Measurements from ENCODE around the gene SLC35C1. TPM values are rescaled to one million over a fixed set of nuclear protein-coding genes. Genes with fewer than 3 reads are reported as not detected.

The SLC35C1 gene
- total RNA-seq: 10 to 100 TPM; 48.6 to 56.8 TPM
- long read RNA-seq, full-length matches to known transcripts: 125 of 179 reads
- long read RNA-seq, partial matches to known transcripts: 43 of 179 reads
- long read RNA-seq, other reads (novel, unspliced or antisense): 11 of 179 reads

DNA sequence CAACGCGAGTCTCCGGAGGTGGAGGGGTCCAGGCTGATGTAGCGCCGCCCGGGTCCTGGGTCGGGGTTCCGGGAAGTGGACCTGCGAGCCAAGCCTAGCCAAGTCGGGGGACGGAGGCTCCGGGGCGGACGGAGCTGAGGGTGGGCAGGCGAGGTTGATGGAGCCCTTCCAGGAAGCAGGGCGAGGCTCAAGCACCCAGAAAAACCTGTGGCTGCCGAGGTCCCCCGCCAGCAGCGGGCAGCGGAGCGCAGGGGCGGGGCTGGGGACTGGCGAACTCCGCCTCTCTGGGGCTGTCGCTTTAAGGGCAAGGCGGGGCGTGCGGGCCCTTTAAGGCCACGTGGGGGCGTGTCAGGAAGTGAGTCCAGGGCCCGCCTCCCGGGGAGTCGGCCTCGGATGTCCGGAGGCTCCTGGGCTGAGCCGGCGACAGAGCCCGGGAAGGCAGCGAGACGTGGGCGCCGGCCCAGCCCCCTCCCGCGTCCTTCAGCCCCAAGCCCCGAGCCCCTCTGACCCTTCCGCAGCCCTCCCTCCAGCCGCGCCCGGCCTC is at the start of gene SLC35C1:
Gene SLC35C1, plus strand, starts transcription at position 389 of the 544 bp plus-strand sequence. CDS start 653 bp downstream, outside the sequence.
- DNase-seq (peak; percentile 97 to 99), ATAC-seq (peak; percentile 83)
- intact Hi-C loops (cut with DNase I, micrococcal nuclease): no loop called here

DNA sequence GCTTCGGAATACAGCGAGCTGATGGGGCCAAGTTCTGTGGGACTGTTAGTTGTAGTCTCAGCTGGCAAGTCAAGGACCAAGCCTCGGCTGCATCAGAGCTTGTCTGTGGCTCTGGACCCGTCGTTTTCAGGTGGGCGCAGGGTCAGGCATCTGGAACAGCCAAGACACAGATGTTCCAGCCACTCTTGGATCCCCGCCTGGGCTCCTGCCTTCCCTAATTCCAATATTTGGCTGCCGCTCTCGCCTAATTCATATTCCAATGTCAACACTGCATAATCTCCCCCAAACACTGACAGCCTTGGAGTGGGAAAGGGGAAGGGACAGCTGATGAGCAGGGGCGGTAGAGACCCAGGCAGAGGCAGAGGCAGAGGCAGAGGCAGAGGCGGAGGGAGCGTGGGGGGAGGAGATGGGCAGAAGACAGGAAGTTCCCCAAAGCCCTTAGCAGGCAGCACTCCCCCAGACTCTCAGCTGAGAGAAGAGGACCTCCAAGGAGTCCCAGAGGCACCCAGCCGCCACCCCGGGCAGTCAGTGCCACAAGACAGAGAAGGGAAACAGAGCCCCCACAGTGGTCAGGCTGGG is 49.6 kb upstream of the SLC35C1 start:
- no peak for DNase-seq
- no peak for ATAC-seq
- intact Hi-C loops (cut with DNase I, micrococcal nuclease): no loop called here

DNA sequence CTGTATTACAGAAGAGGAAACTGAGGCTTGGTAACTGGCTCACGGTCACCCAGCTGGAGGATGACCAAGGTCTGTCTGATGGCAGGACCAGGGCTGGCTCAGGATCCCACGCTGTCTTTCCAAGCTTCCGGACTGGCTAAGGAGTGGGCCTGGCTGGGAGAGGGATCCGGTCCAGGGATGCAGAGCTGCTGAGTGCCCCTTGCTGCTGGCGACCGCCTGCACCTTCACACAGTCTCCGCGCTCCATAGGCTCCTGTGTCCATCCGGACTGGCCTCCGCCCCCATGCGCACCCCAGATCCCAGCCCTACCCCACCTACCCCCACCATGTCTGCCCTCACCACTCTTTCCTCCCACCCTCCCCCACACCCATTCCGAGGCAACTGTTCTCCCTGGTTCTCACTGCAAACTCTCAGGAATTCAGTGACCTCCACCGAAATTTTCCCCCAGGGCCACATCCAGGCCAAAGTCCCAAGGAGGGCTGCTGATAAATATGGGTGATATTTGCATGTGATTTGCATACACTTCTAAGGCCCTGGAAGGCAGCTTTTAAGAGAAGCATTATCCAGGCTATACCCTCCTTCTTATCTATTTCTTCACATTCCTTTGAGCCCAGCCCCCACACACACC is 48.5 kb upstream of the SLC35C1 start:
- ATAC-seq: no peak
- intact Hi-C loops (cut with DNase I, micrococcal nuclease): no loop called here
- DNase-seq: no peak

DNA sequence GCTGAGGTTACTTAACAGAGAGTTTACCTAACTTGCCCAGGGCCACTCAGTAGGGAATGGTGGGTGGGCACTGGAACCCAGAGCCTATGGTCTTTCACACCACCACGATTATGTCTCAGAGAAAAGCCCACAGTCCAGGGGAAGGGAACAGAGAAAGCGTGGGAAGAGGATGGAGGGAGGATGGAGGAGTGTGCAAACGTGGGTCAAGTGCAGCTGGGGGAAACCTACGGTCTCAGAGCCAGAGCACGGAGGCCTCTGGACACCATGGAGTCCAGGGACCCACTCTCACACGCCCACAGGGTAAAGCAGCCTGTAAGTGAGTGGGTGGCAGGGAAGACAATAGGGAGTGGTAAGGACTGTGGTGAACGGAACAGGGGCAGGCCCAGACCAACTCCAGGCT is 47.3 kb upstream of the SLC35C1 start:
- ATAC-seq: no peak
- intact Hi-C loops (cut with DNase I, micrococcal nuclease): no loop called here

DNA sequence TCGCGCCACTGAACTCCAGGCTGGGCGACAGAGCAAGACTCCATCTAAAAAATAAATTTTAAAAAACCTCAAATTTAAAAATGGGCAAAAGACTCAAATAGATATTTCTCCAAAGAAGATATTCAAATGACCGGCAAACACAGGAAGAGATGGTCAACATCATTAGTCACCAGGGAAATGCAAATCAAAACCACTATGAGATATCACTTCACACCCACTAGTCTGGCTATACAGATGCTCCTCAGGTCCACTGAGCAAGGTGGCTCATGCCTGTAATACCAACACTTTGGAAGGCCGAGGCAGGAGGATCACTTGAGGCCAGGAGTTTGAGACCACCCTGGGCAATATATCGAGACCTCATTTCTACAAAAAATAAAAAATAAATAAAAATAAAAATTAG is 43.3 kb upstream of the SLC35C1 start:
- intact Hi-C loops (cut with DNase I, micrococcal nuclease): no loop called here

More for the DNA sequence above, 47.3 kb upstream of the SLC35C1 start:
- no peak for DNase-seq

DNA sequence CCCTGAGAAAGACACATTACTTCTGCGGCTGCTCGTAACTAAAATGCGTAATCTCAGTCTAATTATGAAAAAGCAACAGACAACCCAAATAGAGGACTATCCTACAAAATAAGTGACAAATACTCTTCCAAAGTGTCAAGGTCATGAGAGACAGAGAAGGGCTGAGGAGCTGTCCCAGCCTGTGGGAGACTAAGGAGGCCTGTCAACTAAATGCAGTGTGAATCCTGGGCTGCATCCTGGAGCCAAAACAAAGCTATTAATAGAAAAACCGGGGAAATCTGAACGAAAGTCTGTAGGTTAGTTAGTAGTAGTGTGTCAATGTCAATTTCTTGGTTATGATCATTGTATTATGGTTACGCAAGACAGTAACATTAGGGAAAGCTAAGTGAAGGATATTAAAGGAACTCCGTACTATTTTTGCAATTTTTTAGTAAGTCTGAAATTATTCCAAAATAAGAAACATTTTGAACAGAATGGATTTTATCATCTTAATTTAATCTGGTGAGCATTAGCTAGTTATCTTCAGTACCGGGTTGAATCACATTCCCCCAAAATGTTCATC is 39.8 kb upstream of the SLC35C1 start:
- no peak for ATAC-seq
- intact Hi-C loops (cut with DNase I, micrococcal nuclease): no loop called here
- no peak for DNase-seq

More for the DNA sequence above, 43.3 kb upstream of the SLC35C1 start:
- no peak for ATAC-seq
- DNase-seq: no peak

DNA sequence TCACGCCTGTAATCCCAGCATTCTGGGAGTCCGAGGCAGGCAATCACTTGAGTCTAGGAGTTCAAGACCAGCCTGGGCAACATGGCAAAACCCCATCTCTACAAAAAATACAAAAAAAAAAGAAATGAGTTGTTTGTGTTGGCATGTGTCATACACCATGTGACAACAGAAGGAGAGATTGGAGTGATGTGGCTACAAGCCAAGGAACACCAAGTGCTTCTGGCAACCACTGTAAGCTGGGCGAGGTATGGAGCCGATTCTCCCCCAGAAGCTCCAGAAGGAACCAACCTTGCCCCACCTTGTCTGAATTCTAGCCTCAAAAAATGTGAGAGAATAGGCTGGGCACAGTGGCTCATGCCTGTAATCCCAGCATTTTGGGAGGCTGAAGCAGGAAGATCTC is 39.1 kb upstream of the SLC35C1 start:
- intact Hi-C loops (cut with DNase I, micrococcal nuclease): no loop called here
- DNase-seq (no peak), ATAC-seq (no peak)

DNA sequence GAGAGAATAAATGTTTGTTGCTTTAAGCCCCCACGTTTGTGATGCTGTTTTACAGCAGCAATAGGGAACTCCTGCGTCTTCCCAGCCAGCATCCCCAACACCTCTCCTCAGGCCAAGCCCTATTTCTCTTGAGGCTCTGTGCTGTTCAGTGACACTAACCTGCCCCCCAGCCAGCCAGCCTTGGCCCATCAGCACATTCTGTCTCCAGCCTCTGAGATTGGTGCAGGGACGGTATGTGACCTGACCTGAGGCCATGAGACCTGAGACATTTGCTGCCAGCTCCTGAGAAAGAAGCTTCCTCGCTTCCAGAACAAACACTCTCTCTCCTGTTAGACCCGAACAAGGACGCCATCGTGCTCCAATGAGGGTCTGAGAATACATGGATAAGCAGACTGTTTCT is 38.5 kb upstream of the SLC35C1 start:
- intact Hi-C loops (cut with DNase I, micrococcal nuclease): no loop called here
- ATAC-seq (no peak), DNase-seq (no peak)

DNA sequence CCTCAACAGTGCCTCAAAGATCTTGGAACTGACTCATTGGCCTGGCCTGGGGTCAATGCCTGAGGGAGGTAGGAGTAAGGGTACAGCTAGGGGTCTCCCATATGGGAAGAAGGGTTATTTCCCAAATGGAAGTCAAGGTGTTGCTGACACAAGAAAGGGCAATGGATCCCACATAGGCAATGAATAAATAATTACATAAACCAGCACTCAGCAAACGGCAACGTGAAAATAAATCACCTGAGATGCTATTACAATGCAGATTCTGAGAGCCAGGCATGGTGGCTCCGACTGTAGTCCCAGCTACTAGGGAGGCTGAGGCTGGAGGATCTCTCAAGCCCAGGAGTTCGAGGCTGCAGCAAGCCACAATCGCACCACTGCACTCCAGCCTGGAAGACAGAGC is 36.5 kb upstream of the SLC35C1 start:
- ATAC-seq: no peak
- intact Hi-C loops (cut with DNase I, micrococcal nuclease): no loop called here
- DNase-seq: no peak

DNA sequence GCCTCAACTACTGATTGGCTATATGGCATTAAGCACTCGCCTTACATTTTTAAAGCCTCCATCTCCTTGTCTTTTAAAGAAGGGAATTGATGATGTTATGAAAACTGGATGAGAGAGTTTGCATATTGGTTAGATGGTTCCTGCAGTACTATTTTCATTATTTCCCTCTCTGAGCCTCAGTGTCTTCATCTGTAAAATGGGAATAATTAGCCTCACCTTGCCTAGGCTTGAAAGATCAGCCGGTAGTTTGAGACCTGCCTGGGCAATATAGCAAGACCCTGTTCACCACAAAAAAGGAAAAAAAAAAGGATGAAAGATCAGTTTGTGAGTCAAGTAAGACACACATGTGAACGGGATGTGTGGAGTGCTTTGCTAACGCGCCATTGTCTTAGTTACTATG is 35.0 kb upstream of the SLC35C1 start:
- ATAC-seq (no peak), DNase-seq (no peak)
- intact Hi-C loops (cut with DNase I, micrococcal nuclease): loop anchor here in 1 of 2 donors (5.0 kb wide), 1 partner anchor 428 kb away; no protein-coding TSS in a partner anchor

DNA sequence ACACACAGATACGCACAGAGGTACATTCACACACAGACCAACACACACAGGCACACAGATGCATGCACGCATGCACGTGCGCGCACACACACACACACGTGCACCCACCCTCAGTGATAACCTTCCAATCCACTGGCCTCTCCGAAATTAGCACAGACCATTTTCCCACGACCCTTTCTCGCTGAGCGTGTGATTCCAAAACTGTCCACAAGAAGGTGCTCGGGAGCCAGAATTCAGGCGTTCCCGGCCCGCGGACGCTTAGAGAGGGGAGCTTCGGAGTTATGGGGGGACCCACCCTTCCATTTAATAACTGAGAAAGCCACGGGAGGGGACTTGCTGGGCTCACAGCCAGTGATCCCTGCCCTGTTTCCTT is 33.8 kb upstream of the SLC35C1 start:
- ATAC-seq (peak; percentile 71), DNase-seq (peak; percentile 37 to 79)
- intact Hi-C loops (cut with DNase I, micrococcal nuclease): loop anchor here in 1 of 2 donors (5.0 kb wide), 1 partner anchor 429 kb away; no protein-coding TSS in a partner anchor

DNA sequence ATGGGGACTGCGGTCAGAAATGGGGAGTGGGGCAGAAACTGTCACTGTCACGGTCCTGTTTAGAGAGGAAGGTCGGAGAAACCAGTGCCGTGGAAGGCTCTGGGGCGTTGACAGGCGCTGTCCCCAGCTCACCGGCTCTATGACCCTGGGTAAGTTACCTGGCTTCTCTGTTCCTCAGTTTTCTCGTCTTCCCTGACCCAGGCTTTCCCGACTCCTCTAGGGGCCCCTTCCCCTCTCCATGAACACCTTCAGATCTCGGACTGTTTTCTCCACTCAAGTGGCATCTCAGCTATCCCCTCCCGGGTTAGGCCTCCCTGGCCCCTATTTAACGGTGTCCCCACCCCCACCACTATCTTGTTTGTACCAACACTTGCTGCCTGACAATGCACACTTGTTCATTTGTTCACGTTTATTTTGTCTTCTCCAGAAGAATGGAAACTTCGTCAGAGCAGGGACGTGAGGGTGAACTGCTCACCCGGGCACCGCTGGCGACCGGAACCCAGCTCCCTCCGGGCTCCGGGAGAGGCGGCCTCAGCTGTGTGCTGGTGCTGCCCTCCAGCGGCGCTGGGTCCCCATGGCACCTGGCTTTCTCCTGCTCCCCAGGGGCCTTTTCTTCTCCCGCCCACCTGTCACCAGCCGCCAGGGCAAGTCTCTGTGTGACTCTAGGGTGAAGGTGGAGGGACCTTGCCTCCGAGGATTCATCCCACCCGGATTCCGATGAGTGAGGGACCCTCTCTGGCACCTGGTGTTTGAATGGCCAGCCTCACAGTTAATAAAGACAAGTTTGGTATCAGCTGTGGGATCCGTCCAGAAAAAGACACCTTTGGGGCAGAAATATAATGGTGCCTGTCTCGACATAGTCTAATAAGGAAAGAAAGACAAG is 33.1 kb upstream of the SLC35C1 start:
- peak; percentile 98 for ATAC-seq
- peak; percentile 64 to 88 for DNase-seq
- intact Hi-C loops (cut with DNase I, micrococcal nuclease): loop anchor here in 1 of 2 donors (5.0 kb wide), 1 partner anchor 430 kb away; no protein-coding TSS in a partner anchor

DNA sequence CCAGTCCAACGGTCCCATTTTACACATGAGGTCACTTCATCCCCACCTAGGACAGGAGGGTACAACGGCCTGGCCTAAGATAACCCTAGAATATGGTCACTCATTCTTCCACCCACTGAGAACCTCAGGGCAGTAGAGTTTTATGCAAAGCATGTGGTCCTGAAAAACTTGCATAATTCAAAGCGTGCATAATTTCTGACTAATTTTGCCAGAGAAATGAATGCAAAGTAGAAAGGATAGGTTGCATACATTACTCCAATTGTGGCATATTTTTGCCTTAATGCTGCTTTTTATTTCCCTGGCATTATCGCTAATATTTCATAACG is 32.5 kb upstream of the SLC35C1 start:
- no peak for DNase-seq
- intact Hi-C loops (cut with DNase I, micrococcal nuclease): loop anchor here in 1 of 2 donors (5.0 kb wide), 1 partner anchor 430 kb away; no protein-coding TSS in a partner anchor
- no peak for ATAC-seq

DNA sequence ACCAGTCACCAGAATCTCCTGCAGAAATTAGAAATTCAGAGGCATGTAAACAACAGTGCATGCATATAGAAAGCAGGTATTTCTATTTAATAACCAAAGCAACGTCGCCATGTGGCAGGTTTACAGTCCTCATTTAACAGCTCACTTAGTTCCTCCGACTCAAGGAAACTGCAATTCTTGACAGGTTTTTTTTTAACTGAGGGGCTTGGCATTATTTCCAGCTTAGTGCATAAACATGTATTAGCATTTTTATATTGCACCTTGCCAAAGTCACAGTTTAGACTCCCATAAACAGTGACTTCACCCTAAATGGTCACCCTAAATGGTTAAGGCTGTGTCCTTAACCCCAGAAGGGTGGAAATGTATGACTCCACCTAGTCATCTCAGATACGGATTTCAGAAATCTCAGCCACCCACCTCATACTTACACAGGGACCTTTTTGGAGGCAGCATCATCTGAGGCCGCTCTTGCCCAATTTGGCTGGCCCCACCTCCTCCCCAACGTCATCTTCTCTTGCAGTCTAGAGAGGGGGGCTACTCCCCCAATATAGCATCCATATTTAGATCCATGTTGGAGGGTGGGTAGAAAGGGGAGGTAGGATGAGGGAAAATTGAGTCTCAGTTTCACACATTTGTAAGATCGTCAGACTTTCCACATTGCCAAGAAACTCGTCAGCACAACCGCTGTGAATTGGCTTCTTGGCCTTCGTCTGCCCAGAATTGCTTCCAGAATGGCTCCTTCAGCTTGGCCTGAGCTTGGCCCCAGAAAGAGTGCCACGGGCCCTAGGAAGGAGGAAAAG is 31.8 kb upstream of the SLC35C1 start:
- intact Hi-C loops (cut with DNase I, micrococcal nuclease): loop anchor here in 1 of 2 donors (5.0 kb wide), 1 partner anchor 431 kb away; no protein-coding TSS in a partner anchor

DNA sequence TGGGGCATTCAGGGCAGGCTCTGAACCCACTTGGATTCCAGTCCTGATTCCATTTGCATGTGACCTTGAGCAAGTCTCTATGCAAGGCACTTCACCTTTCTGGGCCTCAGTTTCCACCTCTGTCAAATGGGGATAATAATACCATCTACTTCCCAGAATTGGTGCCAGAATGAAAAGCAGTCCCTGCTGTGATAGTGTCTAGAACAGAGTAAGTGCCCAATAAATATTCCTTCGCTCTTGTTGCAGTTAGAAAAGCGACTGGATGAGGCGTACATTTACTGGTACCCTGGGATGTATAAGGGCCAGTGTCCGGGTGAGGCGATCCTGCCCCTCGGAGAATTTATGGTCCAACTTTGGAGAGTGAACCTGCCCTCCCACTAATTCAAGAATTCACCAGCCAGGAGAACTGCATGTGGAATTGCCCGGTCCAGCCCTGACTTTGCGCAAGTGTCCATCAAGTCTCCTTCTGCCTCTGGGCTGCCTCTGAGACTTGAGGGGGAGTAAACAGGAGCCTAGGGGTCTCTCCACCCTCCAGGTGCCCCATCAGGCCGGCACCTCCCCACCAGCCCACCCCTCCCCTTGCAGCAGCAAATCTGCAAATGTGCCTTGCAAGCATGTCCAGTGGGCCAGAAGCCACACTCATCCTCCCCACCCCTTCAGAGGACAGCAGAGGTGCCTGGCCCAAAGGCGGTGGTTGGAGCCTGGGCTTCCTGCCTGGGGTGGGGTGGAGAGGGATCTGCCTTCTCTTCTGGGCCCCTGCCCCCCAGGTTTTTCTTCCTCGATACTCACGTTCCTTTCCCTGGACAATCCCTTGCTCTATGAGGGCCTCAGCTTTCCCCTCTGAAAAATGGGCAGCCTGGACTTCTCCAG is 30.9 kb upstream of the SLC35C1 start:
- ATAC-seq (no peak), DNase-seq (no peak)
- intact Hi-C loops (cut with DNase I, micrococcal nuclease): loop anchor here in 1 of 2 donors (5.0 kb wide), 1 partner anchor 432 kb away; no protein-coding TSS in a partner anchor

More for the DNA sequence above, 31.8 kb upstream of the SLC35C1 start:
- ATAC-seq: no peak
- no peak for DNase-seq

DNA sequence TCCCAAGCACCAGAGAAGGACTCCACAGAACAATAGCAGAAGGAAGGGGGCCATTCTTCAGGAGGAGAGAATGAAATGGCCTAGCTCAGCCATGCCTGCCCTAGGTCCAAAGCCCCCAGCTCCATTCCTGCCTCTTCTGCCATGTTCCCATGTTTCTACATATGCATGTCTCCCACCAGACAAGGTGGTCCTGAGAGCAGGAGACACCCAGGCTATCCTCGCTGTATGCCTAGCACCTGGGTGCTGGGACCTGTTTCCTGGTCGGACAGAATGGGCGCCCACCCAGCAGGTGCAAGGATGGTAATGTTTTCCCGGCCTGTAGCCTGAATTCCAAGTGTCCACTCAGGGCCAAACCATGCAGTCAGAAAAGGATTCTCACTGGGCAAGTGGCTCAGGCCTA is 30.2 kb upstream of the SLC35C1 start:
- DNase-seq: no peak
- intact Hi-C loops (cut with DNase I, micrococcal nuclease): loop anchor here in 1 of 2 donors (5.0 kb wide), 1 partner anchor 432 kb away; no protein-coding TSS in a partner anchor
- no peak for ATAC-seq

Data from left colon (tissue), 2 donors.